ENCODE results near the gene STAMBPL1.

- TF ChIP-seq CTCF (IDR thresholded peaks at IDR 0.05; ENCODE audit: low read depth, low read length, poor library complexity, severe bottlenecking) (no peak), EZH2phosphoT487 (IDR thresholded peaks at IDR 0.05; ENCODE audit: borderline replicate concordance, low read length) (no peak)
These were observed 82.3 kb downstream of the STAMBPL1 start for GRCh38 chr10:88962336-88962735.
